ENCODE measurements around the gene LSAMP. TPM values are rescaled to one million over a fixed set of nuclear protein-coding genes. Genes with fewer than 3 reads are reported as not detected.

Gene LSAMP
- total RNA-seq, 1 experiment from 2014 or later: not detected

DNA sequence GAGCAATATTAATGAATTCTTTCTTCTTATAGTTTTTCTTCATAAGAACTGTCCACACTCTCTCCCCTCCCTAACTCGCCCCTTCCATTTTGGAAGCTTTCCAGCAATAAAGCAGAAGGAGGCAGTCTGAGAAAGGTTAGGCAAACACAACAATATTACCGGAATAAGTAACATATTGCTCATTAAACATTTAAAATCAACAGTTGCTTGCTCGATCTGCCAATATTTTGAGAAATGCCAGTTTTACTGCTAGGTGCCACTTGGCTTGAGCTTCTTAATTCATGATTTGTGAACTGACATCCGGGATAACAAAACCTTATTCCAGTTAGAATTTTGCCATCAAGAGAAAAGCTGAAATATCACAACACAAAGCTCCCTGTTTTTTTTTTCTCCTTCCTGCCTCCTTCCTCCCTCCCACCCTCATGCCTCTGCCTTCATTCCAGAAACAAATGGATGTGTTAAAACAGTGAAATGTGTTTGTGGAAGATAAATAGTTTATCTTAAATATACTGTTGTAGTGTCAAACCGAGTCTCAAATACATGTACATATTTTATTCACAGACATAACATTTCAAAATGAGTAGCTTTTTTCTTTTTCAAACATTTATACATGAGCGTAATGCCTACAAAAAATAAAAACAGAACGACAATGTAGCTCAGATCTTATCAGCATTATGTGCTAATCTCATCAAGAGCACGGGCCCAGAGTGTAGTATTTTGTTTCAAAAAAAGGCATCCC lies 568.2 kb downstream of the LSAMP start:
- Histone ChIP-seq H3K27me3 (ENCODE audit: insufficient read depth, low read depth) (no peaks in the 10 kb centered on the region), H3K9me2 (ENCODE audit: insufficient read depth) (no peaks in the 10 kb centered on the region), H3K9me3 (ENCODE audit: insufficient read depth, low read depth) (no peaks in the 10 kb centered on the region), H2AFZ (no peak overlapping the region), H3K36me3 (ENCODE audit: low read depth) (no peaks in the 10 kb centered on the region), H3K4me3 (no peak overlapping the region), H3K27ac (no peak overlapping the region), H3K4me2 (no peak overlapping the region), H3K79me2 (ENCODE audit: low read depth) (no peaks in the 10 kb centered on the region), H3F3A (ENCODE audit: insufficient read depth, low read depth) (no peaks in the 10 kb centered on the region), H3K4me1 (replicated peaks; ENCODE audit: insufficient read depth) (no peaks in the 10 kb centered on the region), H4K20me1 (ENCODE audit: insufficient read depth) (no peaks in the 10 kb centered on the region)
- no peak for DNase-seq
- ChIA-PET CTCF (interaction anchor here (0.6 kb wide), 1 partner anchor 58 kb away, joined by 3 read pairs; no protein-coding TSS in a partner anchor), POLR2A (ENCODE audit: unreplicated experiment) (no interaction called here)
- BruUV-seq (replicated peaks): no TSS peak
- TF ChIP-seq EZH2 (IDR thresholded peaks at IDR 0.05; ENCODE audit: low read depth): no peak
- TF ChIP-seq, protein P1, sequence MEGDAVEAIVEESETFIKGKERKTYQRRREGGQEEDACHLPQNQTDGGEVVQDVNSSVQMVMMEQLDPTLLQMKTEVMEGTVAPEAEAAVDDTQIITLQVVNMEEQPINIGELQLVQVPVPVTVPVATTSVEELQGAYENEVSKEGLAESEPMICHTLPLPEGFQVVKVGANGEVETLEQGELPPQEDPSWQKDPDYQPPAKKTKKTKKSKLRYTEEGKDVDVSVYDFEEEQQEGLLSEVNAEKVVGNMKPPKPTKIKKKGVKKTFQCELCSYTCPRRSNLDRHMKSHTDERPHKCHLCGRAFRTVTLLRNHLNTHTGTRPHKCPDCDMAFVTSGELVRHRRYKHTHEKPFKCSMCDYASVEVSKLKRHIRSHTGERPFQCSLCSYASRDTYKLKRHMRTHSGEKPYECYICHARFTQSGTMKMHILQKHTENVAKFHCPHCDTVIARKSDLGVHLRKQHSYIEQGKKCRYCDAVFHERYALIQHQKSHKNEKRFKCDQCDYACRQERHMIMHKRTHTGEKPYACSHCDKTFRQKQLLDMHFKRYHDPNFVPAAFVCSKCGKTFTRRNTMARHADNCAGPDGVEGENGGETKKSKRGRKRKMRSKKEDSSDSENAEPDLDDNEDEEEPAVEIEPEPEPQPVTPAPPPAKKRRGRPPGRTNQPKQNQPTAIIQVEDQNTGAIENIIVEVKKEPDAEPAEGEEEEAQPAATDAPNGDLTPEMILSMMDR (conservative IDR thresholded peaks at IDR 0.05): no peak
- intact Hi-C loops (cut with micrococcal nuclease; ENCODE audit: unreplicated experiment): no loop called here

DNA sequence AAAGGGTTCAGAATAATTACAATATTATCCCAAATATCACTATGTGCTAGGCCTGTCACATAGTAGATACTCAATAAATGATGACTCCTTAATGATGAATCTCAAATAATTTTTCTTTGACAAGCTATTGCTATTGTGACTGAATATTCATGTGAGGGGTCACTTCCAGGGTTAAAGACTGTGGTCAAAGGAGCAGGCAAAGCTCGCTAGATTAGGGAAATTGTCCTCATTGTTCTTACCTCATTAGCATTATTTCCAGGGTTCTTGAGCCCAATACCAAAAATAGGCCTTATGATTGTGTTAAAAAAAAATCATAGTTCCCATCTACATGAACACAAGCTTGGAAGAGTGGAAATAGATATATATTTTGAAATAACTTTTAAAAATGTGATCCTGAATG lies 569.8 kb downstream of the LSAMP start:
- BruUV-seq (replicated peaks): no TSS peak
- ChIA-PET CTCF (interaction anchor here (0.6 kb wide), 1 partner anchor 28 kb away, joined by 5 read pairs; no protein-coding TSS in a partner anchor), POLR2A (ENCODE audit: unreplicated experiment) (no interaction called here)
- no peaks in the 10 kb centered on the region for H3K79me2 ChIP-seq (ENCODE audit: low read depth)
- H3K4me1 ChIP-seq (replicated peaks; ENCODE audit: insufficient read depth): no peaks in the 10 kb centered on the region
- H3K36me3 ChIP-seq (ENCODE audit: low read depth): no peaks in the 10 kb centered on the region
- no peak overlapping the region for H2AFZ ChIP-seq
- intact Hi-C loops (cut with micrococcal nuclease; ENCODE audit: unreplicated experiment): no loop called here
- H3K4me3 ChIP-seq: no peak overlapping the region
- no peak overlapping the region for H3K27ac ChIP-seq
- H3K27me3 ChIP-seq (ENCODE audit: insufficient read depth, low read depth): no peaks in the 10 kb centered on the region
- H3F3A ChIP-seq (ENCODE audit: insufficient read depth, low read depth): no peaks in the 10 kb centered on the region
- H4K20me1 ChIP-seq (ENCODE audit: insufficient read depth): no peaks in the 10 kb centered on the region
- no peak for TF ChIP-seq EZH2 (IDR thresholded peaks at IDR 0.05; ENCODE audit: low read depth)
- TF ChIP-seq, protein P1 (conservative IDR thresholded peaks at IDR 0.05): no peak
- no peaks in the 10 kb centered on the region for H3K9me2 ChIP-seq (ENCODE audit: insufficient read depth)
- H3K4me2 ChIP-seq: no peak overlapping the region
- H3K9me3 ChIP-seq (ENCODE audit: insufficient read depth, low read depth): no peaks in the 10 kb centered on the region
- no peak for DNase-seq

DNA sequence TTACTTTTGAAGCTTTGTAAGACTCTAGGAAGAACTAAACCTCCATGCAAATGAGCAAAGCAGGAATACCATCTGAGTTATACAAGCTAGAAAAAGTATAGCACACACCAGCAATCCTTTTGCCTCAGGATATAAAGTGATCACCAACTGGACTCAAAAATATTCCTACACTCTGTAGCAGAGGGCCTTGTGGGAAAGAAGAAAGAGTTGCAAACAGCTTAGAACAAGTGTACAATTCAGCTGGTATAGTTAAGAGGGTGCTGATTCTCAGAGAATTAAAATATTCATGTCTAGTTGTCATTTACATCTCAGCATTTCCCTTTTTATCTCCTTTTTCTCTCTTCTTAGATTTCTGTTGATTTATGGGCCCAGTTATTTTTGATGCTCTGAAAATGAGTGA lies 573.6 kb downstream of the LSAMP start:
- H3K4me1 ChIP-seq (replicated peaks; ENCODE audit: insufficient read depth): no peaks in the 10 kb centered on the region
- intact Hi-C loops (cut with micrococcal nuclease; ENCODE audit: unreplicated experiment): no loop called here
- TF ChIP-seq, protein P1 (conservative IDR thresholded peaks at IDR 0.05): no peak
- no peak for TF ChIP-seq EZH2 (IDR thresholded peaks at IDR 0.05; ENCODE audit: low read depth)
- no peaks in the 10 kb centered on the region for H3K9me2 ChIP-seq (ENCODE audit: insufficient read depth)
- no peak overlapping the region for H3K27ac ChIP-seq
- no peak overlapping the region for H3K4me2 ChIP-seq
- DNase-seq: no peak
- no peaks in the 10 kb centered on the region for H3K36me3 ChIP-seq (ENCODE audit: low read depth)
- H4K20me1 ChIP-seq (ENCODE audit: insufficient read depth): no peaks in the 10 kb centered on the region
- no peak overlapping the region for H3K4me3 ChIP-seq
- H3F3A ChIP-seq (ENCODE audit: insufficient read depth, low read depth): no peaks in the 10 kb centered on the region
- no peaks in the 10 kb centered on the region for H3K79me2 ChIP-seq (ENCODE audit: low read depth)
- CTCF ChIA-PET: interaction anchor here (0.7 kb wide), 1 partner anchor 27 kb away, joined by 11 read pairs; no protein-coding TSS in a partner anchor
- BruUV-seq (replicated peaks): no TSS peak
- H3K9me3 ChIP-seq (ENCODE audit: insufficient read depth, low read depth): no peaks in the 10 kb centered on the region
- H3K27me3 ChIP-seq (ENCODE audit: insufficient read depth, low read depth): no peaks in the 10 kb centered on the region
- POLR2A ChIA-PET (ENCODE audit: unreplicated experiment): no interaction called here
- H2AFZ ChIP-seq: no peak overlapping the region

Measured in PC-9 (cell line).